ENCODE data around the gene AGMO. TPM values are rescaled to one million over a fixed set of nuclear protein-coding genes. Genes with fewer than 3 reads are reported as not detected.
A peak's percentile ranks its signal among the peaks of the same experiment; 100 is the strongest.

The AGMO gene
- polyA plus RNA-seq (2011; rRNA removed) (7.9 TPM in 2 replicates), polyA plus RNA-seq (2017; fragmentation: RNase III; extraction: RNeasy Plus Mini Kit Qiagen cat#74134 plus additional on column Dnase treatment) (1.9 to 3.2 TPM (median 2.6 TPM) in 3 replicates), polyA minus RNA-seq (2011; rRNA and poly(A)+ RNA removed) (7.5 and 10.1 TPM in 2 replicates)
- 1.0 and 1.3 TPM in 2 replicates for polyA plus RNA-seq (2012; cell fraction: cytosol; rRNA removed)
- polyA plus RNA-seq (2012; cell fraction: nucleus; rRNA removed): 0.83 and 1.0 TPM in 2 replicates

- no peak for FAIRE-seq
- H3K4me2 ChIP-seq: peak within 1 kb of the TSS; percentile 62
- POLR2A ChIA-PET: no interaction called here
- H3K4me3 ChIP-seq: peak within 1 kb of the TSS; percentile 26
- peaks cover 18% of the 10 kb centered on the region; the same call in 2 of the 3 replicates for H3K4me1 ChIP-seq
- ATAC-seq: peak; percentile 79 to 86
- peak in 1 of 2 experiments; percentile 63 for DNase-seq (ENCODE audit: low read depth in 1 of 2, low spot score in 1 of 2)
- CTCF ChIA-PET: interaction anchor here (0.7 to 1.5 kb wide), 3 partner anchors 18 to 51 kb away, joined by 3 to 4 read pairs (median 3); no protein-coding TSS in a partner anchor
- H3K27ac ChIP-seq: peak within 1 kb of the TSS; percentile 58 to 63
- 22% methylated on average over 5 of the region's 5 CpGs for WGBS (ENCODE audit: missing lambda C conversion rate)
- no peaks in the 10 kb centered on the region for H3K9me3 ChIP-seq
- TF ChIP-seq HDAC2 (IDR thresholded peaks at IDR 0.05): no peak
- TF ChIP-seq TFCP2L1 (CRISPR knock-in tag; IDR thresholded peaks at IDR 0.05): no peak
- no peak for TF ChIP-seq POLR2AphosphoS2 (conservative IDR thresholded peaks at IDR 0.05; ENCODE audit: low read length)
- TF ChIP-seq RAD21 (conservative IDR thresholded peaks at IDR 0.05 in 1 of 2, IDR thresholded peaks at IDR 0.05 in 1 of 2): peak; percentile 16 to 27; a peak in 1 of 5 replicates
- TF ChIP-seq PHF8 (IDR thresholded peaks at IDR 0.05; ENCODE audit: borderline replicate concordance, low read depth): no peak
These were observed at the start of gene AGMO for GRCh38 chr7:15561835-15562234. Gene AGMO, minus strand, starts transcription at chr7:15562015.

DNA sequence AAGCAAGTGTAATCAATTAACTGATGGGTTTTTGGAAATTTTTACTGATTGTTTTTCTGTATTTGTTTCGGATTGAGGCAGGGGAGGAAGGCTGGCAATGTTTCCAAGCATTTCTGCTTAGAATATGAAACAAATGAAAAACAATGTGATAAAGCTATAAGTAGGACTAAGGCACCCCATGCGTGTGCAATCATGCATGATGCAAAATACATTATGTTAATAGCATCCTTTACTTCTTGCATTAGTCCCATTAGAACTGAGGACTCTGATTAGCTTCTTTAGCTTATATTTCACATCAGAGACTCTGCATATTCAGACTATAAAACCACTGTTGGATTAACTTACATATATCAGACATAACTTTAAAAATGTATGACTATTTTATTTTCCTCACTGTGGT, 48.7 kb upstream of the AGMO start:
- Histone ChIP-seq H3K4me2 (no peak overlapping the region), H3K4me3 (no peak overlapping the region), H3K4me1 (no peaks in the 10 kb centered on the region; the same call in 2 of the 3 replicates), H3K27ac (no peak overlapping the region), H3K9me3 (no peaks in the 10 kb centered on the region)
- CTCF ChIA-PET: interaction anchor here (3.0 kb wide), 1 partner anchor 50 kb away, joined by 6 read pairs; no protein-coding TSS in a partner anchor
- no peak for DNase-seq (ENCODE audit: low read depth in 1 of 2, low spot score in 1 of 2)
- TF ChIP-seq RARB (CRISPR knock-in tag; IDR thresholded peaks at IDR 0.05) (no peak), ZFP36 (IDR thresholded peaks at IDR 0.05; ENCODE audit: borderline replicate concordance, partially characterized antibody) (no peak), ESRRA (IDR thresholded peaks at IDR 0.05; ENCODE audit: borderline replicate concordance, low read length) (no peak), POLR2A (IDR thresholded peaks at IDR 0.05; ENCODE audit: low read length) (no peak), EP300 (IDR thresholded peaks at IDR 0.05) (no peak), ZC3H11A (IDR thresholded peaks at IDR 0.05) (no peak), POLR2AphosphoS2 (conservative IDR thresholded peaks at IDR 0.05; ENCODE audit: low read length) (no peak), JUN (IDR thresholded peaks at IDR 0.05) (no peak), HOXB13 (CRISPR knock-in tag; IDR thresholded peaks at IDR 0.05; ENCODE audit: low read depth) (no peak), HOXA7 (CRISPR knock-in tag; IDR thresholded peaks at IDR 0.05) (no peak), RAD21 (conservative IDR thresholded peaks at IDR 0.05 in 1 of 2, IDR thresholded peaks at IDR 0.05 in 1 of 2) (no peak), HEYL (CRISPR knock-in tag; IDR thresholded peaks at IDR 0.05) (no peak), PBX3 (IDR thresholded peaks at IDR 0.05) (no peak)
- POLR2A ChIA-PET: no interaction called here
- FAIRE-seq: no peak
- no peak for ATAC-seq
- WGBS (ENCODE audit: missing lambda C conversion rate): 35% methylated on average over 2 of the region's 2 CpGs

DNA sequence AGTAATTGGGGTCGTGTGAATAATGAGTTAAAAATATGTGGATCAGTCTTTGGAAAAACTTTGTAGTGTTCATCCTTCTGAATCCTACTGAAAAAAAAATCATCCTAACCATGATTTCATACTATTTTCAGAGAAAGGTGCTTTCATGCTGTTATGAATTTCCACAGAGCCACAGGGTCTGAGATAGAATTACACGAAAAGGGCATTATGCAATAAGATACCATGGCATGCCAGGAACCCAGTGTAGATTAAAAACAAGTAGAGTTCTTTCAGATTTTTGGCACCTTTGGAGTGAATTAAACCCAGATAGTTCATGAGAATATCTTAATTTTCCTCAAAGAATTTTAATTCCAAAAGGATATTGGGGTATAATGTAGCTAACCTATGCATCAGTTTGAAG, 47.5 kb upstream of the AGMO start:
- Histone ChIP-seq H3K4me2 (peak overlapping the region; percentile 55), H3K9me3 (no peaks in the 10 kb centered on the region), H3K4me3 (no peak overlapping the region), H3K27ac (no peak overlapping the region), H3K4me1 (no peaks in the 10 kb centered on the region; the same call in 2 of the 3 replicates)
- no peak for FAIRE-seq
- ChIA-PET CTCF (interaction anchor here (3.0 kb wide), 1 partner anchor 51 kb away, joined by 6 read pairs; no protein-coding TSS in a partner anchor), POLR2A (interaction anchor here (0.7 kb wide), 1 partner anchor 889 kb away, joined by 6 read pairs; no protein-coding TSS in a partner anchor)
- ATAC-seq: no peak
- no peak for TF ChIP-seq CHD2 (IDR thresholded peaks at IDR 0.05; ENCODE audit: low read length, partially characterized antibody)
- TF ChIP-seq MAFK (IDR thresholded peaks at IDR 0.05; ENCODE audit: partially characterized antibody): no peak
- TF ChIP-seq CEBPB (IDR thresholded peaks at IDR 0.05): 0 out of 4 replicates have a peak, but pooled peaks of 1 of the 2 experiments have one; percentile 17
- no peak for TF ChIP-seq SMC3 (IDR thresholded peaks at IDR 0.05)
- no peak for TF ChIP-seq KDM5A (IDR thresholded peaks at IDR 0.05)
- DNase-seq (ENCODE audit: low read depth in 1 of 2, low spot score in 1 of 2): no peak
- 40% methylated on average over 2 of the region's 2 CpGs for WGBS (ENCODE audit: missing lambda C conversion rate)
